ENCODE data around the gene TUBA8.
"Not testable (repeated sequence)": the region's sequence is repeated elsewhere in the genome, so short reads cannot be mapped to it uniquely, and the experiment has no call there.

TUBA8 gene

DNA sequence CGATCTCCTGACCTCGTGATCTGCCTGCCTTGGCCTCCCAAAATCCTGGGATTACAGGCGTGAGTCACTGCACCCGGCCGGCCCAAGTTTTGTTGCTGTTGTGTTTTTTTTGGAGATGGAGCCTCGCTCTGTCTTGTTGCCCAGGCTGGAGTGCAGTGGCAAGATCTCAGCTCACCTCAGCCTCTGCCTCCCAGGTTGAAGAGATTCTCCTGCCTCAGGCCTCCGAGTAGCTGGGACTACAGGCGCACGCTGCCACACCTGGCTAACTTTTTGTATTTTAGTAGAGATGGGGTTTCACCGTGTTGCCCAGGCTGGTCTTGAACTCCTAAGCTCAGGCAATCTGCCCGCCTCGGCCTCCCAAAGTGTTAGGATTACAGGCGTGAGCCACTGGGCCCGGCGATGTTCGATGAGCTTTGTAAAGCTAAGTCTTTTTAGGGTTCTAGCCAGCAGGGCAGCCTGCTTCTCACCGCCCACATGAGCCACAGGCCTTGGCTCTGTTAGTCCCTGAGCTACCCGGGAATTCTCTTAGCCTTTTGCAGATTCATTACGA is 12.9 kb downstream of the TUBA8 start:
- Mint-ChIP-seq H3K4me1 (peaks cover 20% of the 10 kb centered on the region), H3K27ac (peak overlapping the region in 1 of 2 donors; percentile 71)
- H3K9me3 Mint-ChIP-seq, H3K27me3 Mint-ChIP-seq, H3K4me3 Mint-ChIP-seq, ATAC-seq, DNase-seq: not testable (repeated sequence)

DNA sequence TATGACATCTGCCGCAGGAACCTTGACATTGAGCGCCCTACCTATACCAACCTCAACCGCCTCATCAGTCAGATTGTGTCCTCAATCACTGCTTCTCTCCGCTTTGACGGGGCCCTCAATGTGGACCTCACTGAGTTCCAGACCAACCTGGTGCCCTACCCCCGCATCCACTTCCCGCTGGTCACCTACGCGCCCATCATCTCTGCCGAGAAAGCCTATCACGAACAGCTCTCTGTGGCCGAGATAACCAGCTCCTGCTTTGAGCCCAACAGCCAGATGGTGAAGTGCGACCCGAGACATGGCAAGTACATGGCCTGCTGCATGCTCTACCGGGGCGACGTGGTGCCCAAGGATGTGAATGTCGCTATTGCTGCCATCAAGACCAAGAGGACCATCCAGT is 16.0 kb downstream of the TUBA8 start:
- Mint-ChIP-seq H3K27me3 (no peaks in the 10 kb centered on the region), H3K4me1 (no peaks in the 10 kb centered on the region), H3K4me3 (no peak overlapping the region), H3K27ac (no peak overlapping the region), H3K9me3 (no peaks in the 10 kb centered on the region)
- DNase-seq (no peak), ATAC-seq (no peak)

DNA sequence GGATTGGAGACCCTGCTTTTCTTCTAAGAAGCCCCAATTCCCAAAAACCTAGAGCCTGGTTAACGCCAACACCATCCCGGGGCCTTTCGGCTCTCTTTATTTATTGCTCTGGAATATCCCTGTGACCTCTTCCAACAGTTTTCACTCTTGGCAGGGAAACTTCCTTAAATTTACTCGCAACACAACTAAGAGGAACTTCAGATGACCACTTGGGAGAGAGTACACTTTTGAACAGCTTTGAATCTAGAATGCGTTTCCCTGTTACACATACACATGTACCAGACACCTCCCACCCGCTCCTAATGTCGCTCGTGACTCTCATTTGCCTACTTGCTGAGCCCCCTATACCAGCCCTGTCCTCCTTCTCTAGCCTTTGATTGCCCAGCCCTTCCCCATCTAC is 19.4 kb downstream of the TUBA8 start:
- Mint-ChIP-seq H3K9me3 (no peaks in the 10 kb centered on the region), H3K4me1 (no peaks in the 10 kb centered on the region), H3K27ac (no peak overlapping the region), H3K27me3 (no peaks in the 10 kb centered on the region), H3K4me3 (no peak overlapping the region)
- DNase-seq (no peak), ATAC-seq (no peak)

DNA sequence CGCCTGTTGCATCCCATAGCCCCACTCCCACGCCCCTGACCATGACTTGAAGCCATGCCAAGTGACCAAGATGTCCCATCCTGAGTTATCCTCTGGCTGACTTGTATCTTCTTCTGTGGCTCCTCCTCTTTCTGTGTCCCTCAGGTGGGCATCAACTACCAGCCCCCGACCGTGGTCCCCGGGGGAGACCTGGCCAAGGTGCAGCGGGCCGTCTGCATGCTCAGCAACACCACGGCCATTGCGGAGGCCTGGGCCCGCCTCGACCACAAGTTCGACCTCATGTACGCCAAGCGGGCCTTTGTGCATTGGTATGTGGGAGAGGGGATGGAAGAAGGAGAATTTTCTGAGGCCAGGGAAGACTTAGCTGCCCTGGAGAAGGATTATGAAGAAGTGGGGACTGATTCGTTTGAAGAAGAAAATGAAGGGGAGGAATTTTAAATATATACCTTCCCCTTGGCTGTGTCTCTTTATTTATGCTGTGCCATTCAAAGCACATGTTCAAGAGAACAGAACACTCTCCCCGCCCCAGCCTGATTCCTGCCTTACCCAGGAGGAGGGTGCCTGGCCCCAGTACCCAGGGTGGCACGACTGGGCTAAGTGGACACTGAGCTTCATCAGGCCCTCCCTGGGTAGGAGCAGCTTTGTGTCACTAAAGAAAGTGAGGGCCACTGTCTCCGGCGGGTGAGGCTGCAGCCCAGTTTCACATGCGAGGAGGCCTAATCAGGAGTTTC is 20.3 kb downstream of the TUBA8 start:
- DNase-seq = no peak
- Mint-ChIP-seq H3K4me1 (no peaks in the 10 kb centered on the region), H3K9me3 (no peaks in the 10 kb centered on the region), H3K4me3 (no peak overlapping the region), H3K27ac (no peak overlapping the region), H3K27me3 (no peaks in the 10 kb centered on the region)
- no peak for ATAC-seq

DNA sequence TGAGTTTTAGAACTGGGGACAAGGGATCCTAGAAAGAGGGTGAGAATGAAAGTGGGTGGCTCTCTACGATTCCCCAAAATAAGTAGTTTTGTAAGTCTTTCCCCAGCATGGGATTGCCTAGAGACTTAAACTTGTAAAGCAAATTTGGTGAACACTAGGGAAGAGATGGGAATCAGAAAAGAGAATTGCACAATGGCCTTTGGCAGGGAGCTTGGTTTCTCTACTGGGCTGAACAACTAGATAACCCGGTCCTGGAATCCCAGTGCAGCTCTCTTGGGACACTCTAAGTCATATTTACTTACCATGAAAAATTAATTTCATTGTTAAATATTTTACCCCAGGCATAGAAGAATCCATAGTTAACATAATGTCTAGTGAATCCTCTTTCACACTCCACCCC is 22.8 kb downstream of the TUBA8 start:
- H3K27me3 Mint-ChIP-seq = no peaks in the 10 kb centered on the region
- H3K4me3 Mint-ChIP-seq = no peak overlapping the region
- ATAC-seq (no peak), DNase-seq (no peak)
- no peak overlapping the region for H3K27ac Mint-ChIP-seq
- no peaks in the 10 kb centered on the region for H3K4me1 Mint-ChIP-seq
- H3K9me3 Mint-ChIP-seq = no peaks in the 10 kb centered on the region

DNA sequence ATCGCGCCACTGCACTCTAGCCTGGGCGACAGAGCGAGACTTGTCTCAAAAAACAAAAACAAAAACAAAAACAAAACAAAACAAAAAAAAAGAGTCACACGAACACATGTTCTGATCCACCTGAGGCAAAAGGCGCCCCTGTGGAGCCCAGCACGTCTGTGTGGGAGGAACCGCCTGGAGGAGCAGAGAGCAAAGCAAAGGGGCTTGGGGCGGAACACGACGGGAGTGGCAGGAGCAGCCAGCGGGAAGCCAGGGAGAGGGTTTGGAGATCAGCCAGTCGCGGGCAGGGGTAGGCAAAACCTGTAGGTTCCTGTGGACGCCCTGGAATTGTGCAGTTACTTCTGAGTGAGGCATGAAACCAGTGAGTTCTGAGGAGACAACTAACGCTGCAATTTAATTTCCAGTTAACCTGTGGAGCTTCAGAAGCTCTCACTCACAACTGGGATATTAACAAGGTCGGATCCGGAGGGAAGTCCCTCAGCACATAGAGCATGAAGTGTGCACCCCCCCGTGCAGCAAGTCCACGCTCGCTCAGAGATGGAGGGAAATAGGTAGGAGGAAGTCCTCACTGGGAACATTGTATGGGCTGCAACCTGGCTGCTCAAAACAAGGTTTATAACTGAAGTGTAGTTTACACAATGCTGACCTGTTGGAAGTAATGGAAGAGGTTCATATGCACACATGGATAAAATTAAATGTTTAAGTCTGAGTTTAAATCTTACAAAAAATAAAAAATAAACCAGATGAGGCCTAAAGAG is 26.1 kb downstream of the TUBA8 start:
- DNase-seq (no peak), ATAC-seq (no peak)
- Mint-ChIP-seq H3K27me3 (no peaks in the 10 kb centered on the region), H3K27ac (no peak overlapping the region), H3K9me3 (no peaks in the 10 kb centered on the region), H3K4me3 (no peak overlapping the region), H3K4me1 (no peaks in the 10 kb centered on the region)

DNA sequence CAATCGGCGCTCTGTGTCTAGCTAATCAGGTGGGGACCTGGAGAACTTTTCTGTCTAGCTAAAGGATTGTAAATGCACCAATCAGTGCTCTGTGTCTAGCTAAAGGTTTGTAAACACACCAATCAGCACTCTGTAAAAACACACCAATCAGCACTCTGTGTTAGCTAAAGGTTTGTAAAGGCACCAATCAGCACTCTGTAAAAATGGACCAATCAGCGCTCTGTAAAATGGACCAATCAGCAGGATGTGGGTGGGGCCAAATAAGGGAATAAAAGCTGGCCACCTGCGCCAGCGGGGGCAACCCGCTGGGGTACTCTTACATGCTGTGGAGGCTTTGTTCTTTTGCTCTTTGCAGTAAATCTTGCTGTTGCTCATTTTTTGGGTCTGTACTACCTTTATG is 30.4 kb downstream of the TUBA8 start:
- DNase-seq, H3K27me3 Mint-ChIP-seq, H3K9me3 Mint-ChIP-seq, H3K4me3 Mint-ChIP-seq, H3K4me1 Mint-ChIP-seq, ATAC-seq: not testable (repeated sequence)
- H3K27ac Mint-ChIP-seq = peak overlapping the region in 1 of 2 donors; percentile 34

DNA sequence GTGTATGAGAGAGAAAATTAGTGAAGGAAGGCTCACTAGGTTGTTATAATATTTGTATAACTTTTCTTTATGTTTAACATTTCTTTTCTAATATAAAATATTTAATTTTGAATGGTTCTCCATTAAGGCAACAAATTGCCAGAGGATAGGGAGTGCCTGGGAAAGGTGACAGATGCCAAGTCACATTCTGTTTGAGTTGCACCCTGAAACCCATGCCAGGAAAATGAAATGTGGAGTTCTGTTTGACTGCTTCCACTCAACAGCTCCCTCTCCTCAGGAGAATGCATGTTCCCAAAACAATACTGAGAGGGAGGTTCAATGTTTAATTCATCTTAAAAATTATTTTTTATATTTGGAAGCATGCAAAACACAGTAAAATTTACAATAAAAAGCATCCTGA is 33.5 kb downstream of the TUBA8 start:
- DNase-seq = no peak
- H3K9me3 Mint-ChIP-seq = no peaks in the 10 kb centered on the region
- no peak overlapping the region for H3K27ac Mint-ChIP-seq
- H3K4me1 Mint-ChIP-seq = peaks cover 9% of the 10 kb centered on the region
- no peak overlapping the region for H3K4me3 Mint-ChIP-seq
- no peak for ATAC-seq
- no peaks in the 10 kb centered on the region for H3K27me3 Mint-ChIP-seq

DNA sequence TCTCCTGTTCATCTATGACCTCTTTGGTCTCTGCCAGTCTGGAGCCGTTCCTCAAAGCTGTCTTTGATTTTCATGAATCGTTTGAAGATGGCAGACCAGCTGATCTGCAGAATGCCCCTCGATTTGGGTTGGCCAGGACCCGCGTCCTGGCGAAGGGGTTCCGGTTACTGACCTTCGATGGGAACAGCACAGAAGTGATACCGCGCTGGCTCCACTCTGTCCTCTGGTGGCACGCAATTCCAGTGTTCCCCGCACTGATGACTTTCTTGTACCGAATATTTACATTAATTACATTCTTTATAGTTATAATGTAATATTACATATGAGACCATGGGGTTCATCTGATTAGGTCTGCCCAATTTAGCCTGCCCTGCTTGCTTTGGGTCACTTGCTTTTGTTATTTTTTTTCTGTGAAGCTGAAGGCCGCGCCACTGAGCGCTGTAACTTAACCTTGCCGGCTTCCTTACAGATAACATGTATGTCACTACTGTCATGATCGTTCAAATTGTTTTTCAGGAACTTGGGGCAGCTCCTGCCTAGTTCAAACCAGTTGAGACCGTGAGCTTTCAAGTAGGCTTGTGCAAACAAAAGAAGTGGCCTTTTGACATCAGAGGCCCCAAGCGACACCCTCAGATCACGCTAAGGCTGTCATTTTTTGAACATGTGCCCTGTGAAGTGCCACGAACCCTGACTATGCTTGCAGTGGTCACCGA is 35.2 kb downstream of the TUBA8 start:
- no peak overlapping the region for H3K4me3 Mint-ChIP-seq
- no peak for DNase-seq
- H3K9me3 Mint-ChIP-seq = no peaks in the 10 kb centered on the region
- ATAC-seq = no peak
- peaks cover 21% of the 10 kb centered on the region for H3K4me1 Mint-ChIP-seq
- H3K27me3 Mint-ChIP-seq = no peaks in the 10 kb centered on the region
- H3K27ac Mint-ChIP-seq = no peak overlapping the region

DNA sequence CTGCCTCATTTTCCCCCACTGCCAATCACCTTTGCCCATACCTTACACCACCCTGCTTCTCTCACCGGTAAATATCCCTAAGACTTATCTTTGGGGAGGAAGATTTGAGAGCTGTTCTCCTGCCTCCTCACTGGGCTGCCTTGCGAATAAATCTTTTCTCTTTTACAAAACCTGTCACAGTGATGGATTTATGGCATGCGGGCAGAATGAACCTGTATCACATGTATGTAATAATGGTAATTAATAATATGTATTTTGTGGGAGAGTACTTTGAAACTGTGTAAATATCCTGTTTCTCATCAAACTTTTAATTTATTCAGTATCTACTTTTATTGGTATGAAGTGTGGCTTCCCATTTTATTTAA is 35.8 kb downstream of the TUBA8 start:
- peaks cover 26% of the 10 kb centered on the region for H3K4me1 Mint-ChIP-seq
- H3K4me3 Mint-ChIP-seq = no peak overlapping the region
- H3K27ac Mint-ChIP-seq = no peak overlapping the region
- ATAC-seq (no peak), DNase-seq (no peak)
- H3K9me3 Mint-ChIP-seq = no peaks in the 10 kb centered on the region
- no peaks in the 10 kb centered on the region for H3K27me3 Mint-ChIP-seq

DNA sequence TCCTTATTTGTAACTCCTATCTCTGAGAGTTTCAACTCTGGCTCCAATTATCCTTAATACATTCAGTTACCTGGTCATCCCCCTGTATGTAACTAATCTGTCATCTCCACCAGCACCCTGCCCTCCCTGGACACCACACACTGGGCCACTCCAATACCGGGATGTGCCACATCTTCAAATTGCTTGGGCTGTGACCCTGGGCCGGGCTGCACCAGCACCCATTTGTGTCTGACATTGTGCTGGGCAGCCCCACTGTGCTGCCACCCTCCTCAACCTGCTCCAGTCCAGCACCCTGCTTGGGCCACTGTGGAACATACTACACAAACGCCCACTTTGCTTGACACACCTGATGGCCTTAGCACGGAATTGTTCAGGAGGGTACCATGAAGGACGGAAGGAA is 37.2 kb downstream of the TUBA8 start:
- no peak overlapping the region for H3K27ac Mint-ChIP-seq
- H3K27me3 Mint-ChIP-seq = no peaks in the 10 kb centered on the region
- H3K9me3 Mint-ChIP-seq = no peaks in the 10 kb centered on the region
- no peak for ATAC-seq
- peaks cover 40% of the 10 kb centered on the region for H3K4me1 Mint-ChIP-seq
- no peak for DNase-seq
- no peak overlapping the region for H3K4me3 Mint-ChIP-seq

DNA sequence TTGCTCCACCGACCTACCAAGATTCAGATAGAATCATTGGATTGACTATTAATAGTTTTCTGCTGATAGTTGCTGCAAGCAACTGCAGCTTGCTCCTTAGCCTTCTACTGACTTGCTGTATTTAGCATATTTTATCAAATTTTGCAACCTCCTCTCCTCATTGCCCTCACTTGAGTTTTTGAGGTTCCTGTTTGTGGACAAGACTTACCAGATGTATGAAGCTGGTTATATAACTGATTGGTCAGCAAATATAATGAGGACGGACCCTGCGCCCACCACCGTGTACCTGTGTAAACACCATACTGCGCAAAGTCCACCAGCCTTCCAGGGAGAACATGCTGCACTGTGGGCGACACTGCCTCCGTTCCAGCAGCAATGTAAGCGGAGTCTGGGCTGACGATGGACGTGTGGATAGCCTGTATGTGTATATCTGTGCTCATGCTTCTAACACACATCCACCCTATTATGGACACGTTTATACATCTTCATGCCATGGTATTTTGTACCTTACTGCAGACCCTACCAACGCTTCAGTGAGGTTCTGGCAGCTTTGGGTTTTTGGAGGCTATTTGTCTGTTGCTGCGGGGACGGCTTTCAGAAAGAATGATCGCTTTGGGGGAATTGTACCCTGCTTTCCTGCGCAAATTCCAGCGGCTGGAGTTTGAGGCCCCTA is 37.8 kb downstream of the TUBA8 start:
- Mint-ChIP-seq H3K4me1 (peaks cover 42% of the 10 kb centered on the region), H3K9me3 (no peaks in the 10 kb centered on the region), H3K27ac (no peak overlapping the region), H3K4me3 (peak overlapping the region in 1 of 2 donors; percentile 87), H3K27me3 (no peaks in the 10 kb centered on the region)
- ATAC-seq (no peak), DNase-seq (no peak)

DNA sequence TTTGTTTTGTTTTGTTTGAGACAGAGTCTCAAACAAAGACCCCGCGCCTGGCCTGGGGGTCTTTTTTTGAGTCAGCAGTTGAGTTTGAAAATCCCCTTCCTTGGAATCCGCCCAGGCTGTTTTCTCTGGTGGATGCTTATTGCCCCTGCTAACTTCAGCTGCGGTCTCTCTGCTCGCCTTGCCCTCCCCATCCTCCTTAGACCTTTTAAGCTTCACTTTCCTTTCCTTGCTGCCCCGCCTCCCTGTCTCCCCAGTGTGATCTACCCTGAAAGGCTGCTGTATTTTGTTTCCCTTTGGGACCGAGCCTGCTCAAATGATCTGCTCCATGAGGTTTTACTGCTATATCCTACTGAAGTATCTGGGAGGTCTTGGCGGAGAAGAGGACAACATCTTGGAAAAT is 41.9 kb downstream of the TUBA8 start:
- Mint-ChIP-seq H3K27me3 (no peaks in the 10 kb centered on the region), H3K4me1 (peaks cover 41% of the 10 kb centered on the region), H3K4me3 (peak overlapping the region; percentile 42 to 87), H3K27ac (peak overlapping the region; percentile 74 to 90), H3K9me3 (no peaks in the 10 kb centered on the region)
- DNase-seq (peak in 1 of 2 donors; percentile 21), ATAC-seq (peak; percentile 40)

DNA sequence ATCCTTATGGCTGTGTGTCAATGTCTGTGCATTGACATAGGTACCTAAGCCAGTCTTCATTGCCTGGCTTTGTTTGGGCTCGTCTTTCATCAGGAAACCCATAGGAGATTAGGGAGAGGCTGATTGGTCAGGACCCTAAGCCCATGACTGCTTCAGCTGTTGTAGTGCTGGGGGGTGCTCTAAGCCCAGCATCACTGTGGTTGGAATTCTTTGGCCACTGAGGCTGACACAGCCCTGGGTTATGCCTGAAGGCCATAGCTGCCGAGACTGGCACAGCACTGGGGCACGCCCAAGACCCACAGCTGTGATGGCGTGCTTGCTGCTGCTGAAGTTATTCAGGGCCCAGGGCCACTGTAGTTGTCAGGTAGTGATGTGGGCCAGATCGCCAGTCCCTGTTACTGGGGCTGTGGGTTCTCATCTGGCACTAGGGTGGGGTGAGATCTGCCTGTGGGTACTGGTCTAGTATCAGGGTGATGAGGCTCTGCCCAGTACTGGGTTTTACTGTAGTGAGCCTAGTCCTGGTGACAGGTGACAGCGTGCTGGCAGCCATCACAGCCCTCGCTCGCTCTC is 44.3 kb downstream of the TUBA8 start:
- H3K4me3 Mint-ChIP-seq = no peak overlapping the region
- peak overlapping the region; percentile 23 to 57 for H3K27ac Mint-ChIP-seq
- H3K4me1 Mint-ChIP-seq = peaks cover 28% of the 10 kb centered on the region
- no peak for ATAC-seq
- no peaks in the 10 kb centered on the region for H3K9me3 Mint-ChIP-seq
- no peak for DNase-seq
- no peaks in the 10 kb centered on the region for H3K27me3 Mint-ChIP-seq

DNA sequence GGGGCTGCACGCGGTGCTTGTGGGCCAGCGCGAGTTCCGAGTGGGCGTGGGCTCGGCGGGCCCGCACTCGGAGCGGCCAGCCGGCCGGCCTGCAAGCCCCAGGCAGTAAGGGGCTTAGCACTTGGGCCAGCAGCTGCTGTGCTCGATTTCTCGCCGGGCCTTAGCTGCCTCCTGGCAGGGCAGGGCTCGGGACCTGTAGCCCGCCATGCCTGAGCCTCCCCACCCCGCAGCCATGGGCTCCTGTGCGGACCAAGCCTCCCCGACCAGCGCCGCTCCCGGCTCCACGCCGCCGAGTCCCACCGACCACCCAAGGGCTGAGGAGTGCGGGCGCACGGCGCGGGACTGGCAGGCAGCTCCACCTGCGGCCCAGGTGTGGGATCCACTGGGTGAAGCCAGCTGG is 44.9 kb downstream of the TUBA8 start:
- not testable (repeated sequence) for H3K9me3 Mint-ChIP-seq, H3K27me3 Mint-ChIP-seq, H3K4me3 Mint-ChIP-seq, DNase-seq, ATAC-seq
- H3K4me1 Mint-ChIP-seq = peaks cover 24% of the 10 kb centered on the region
- peak overlapping the region in 1 of 2 donors; percentile 48 for H3K27ac Mint-ChIP-seq

Measured in stimulated activated naive CD8-positive, alpha-beta T cell treated with anti-CD3 and anti-CD28 coated beads, Interleukin-15, amount 100 ng/mL, for 72 hours (primary cell).